A549 (cell line): ENCODE measurements around the gene PTGDS. TPM values are rescaled to one million over a fixed set of nuclear protein-coding genes. Genes with fewer than 3 reads are reported as not detected.

Experiments
- ATAC-seq, 2 experiments: fragments of 200-7000 bp in 1 of 2; fragments of >200 bp in 1 of 2; cut with Nextera tagmentation in 1 of 2; cut with Tn5 transposase in 1 of 2; 3 replicates each; pipeline versions ENCODE4 v1.8.0 to v1.9.1; 2018 to 2020; ENCODE audit warnings: mild to moderate bottlenecking in 1 of 2, moderate library complexity in 1 of 2
- CTCF ChIA-PET: fragments of 300-600 bp; sonication (Branson Sonifier 250); formaldehyde crosslinking; extraction: SDS; loops from one replicate; lab custom pipeline; 2021; ENCODE audit warnings: antibody characterized with exemption, inconsistent platforms; lab: Yijun Ruan, JAX
- POLR2A ChIA-PET: fragments of 350-600 bp; formaldehyde crosslinking; extraction: SDS; loops from one replicate; lab custom pipeline; 2021; ENCODE audit warnings: antibody characterized with exemption, inconsistent platforms; lab: Yijun Ruan, JAX
- DNase-seq, 2 experiments: peaks; one replicate each; pipeline versions ENCODE4 v3.0.0 to v3.0.0-alpha.2; 2011 to 2016; ENCODE audit warnings: low read depth in 1 of 2, low spot score in 1 of 2
- FAIRE-seq: peaks from 2 replicates; lab custom pipeline; 2011; peaks lifted over from hg19 to GRCh38; lab: Jason Lieb, UNC
- H3K27ac ChIP-seq, 2 experiments: fragments of >200 bp; sonication (Bioruptor Twin); formaldehyde crosslinking; 3 replicates each; pipeline ENCODE4 v1.5.1; 2016 to 2017
- H3K4me1 ChIP-seq: fragments of >200 bp; sonication (Bioruptor Twin); formaldehyde crosslinking; 3 replicates; pipeline ENCODE4 v1.6.1; 2016
- H3K4me2 ChIP-seq: fragments of >200 bp; sonication (Bioruptor Twin); formaldehyde crosslinking; 3 replicates; pipeline ENCODE4 v1.6.1; 2016
- H3K4me3 ChIP-seq: fragments of >200 bp; sonication (Bioruptor Twin); formaldehyde crosslinking; 3 replicates; pipeline ENCODE4 v1.5.1; 2016
- H3K9me3 ChIP-seq: fragments of >200 bp; sonication (Bioruptor Twin); formaldehyde crosslinking; 3 replicates; pipeline ENCODE4 v1.6.1; 2016
- CEBPB ChIP-seq, 2 experiments: fragments of >200 bp in 1 of 2; sonication (Bioruptor Twin) in 1 of 2; formaldehyde crosslinking in 1 of 2; IDR thresholded peaks; 2 replicates each; pipeline ENCODE4 v1.6.1; 2012 to 2016
- CHD2 ChIP-seq: fragments of 150-350 bp; IDR thresholded peaks from 2 replicates; pipeline ENCODE4 v1.6.1; 2014; ENCODE audit warnings: low read length; ENCODE audit not compliant: partially characterized antibody
- CHD4 ChIP-seq: fragments of 200-600 bp; sonication (generic); IDR thresholded peaks from 2 replicates; pipeline ENCODE4 v1.6.1; 2016; ENCODE audit warnings: antibody characterized with exemption, mild to moderate bottlenecking, borderline replicate concordance
- EHMT2 ChIP-seq: fragments of 200-600 bp; sonication (generic); IDR thresholded peaks from 2 replicates; pipeline ENCODE4 v1.6.1; 2016; ENCODE audit warnings: antibody characterized with exemption, low read depth, mild to moderate bottlenecking, moderate library complexity
- FOXS1 ChIP-seq: fragments of 250-450 bp; sonication (Bioruptor Pico); IDR thresholded peaks from 2 replicates; pipeline ENCODE4 v1.5.0; 2020; ENCODE audit warnings: mild to moderate bottlenecking, moderate library complexity
- HDAC2 ChIP-seq: fragments of 200-600 bp; sonication (generic); IDR thresholded peaks from 2 replicates; pipeline ENCODE4 v1.6.1; 2016
- HEYL ChIP-seq: fragments of 250-450 bp; sonication (Bioruptor Pico); IDR thresholded peaks from 2 replicates; pipeline ENCODE4 v1.8.0; 2021; ENCODE audit warnings: mild to moderate bottlenecking, moderate library complexity
- HOXA7 ChIP-seq: fragments of 250-450 bp; sonication (Bioruptor Pico); IDR thresholded peaks from 2 replicates; pipeline ENCODE4 v1.5.0; 2020; ENCODE audit warnings: mild to moderate bottlenecking, moderate library complexity
- HOXB13 ChIP-seq: fragments of 250-450 bp; sonication (Bioruptor Pico); IDR thresholded peaks from 2 replicates; pipeline ENCODE4 v1.5.0; 2020; ENCODE audit warnings: low read depth, mild to moderate bottlenecking, moderate library complexity
- JUN ChIP-seq, 2 experiments: fragments of >200 bp; sonication (Bioruptor Twin); formaldehyde crosslinking; IDR thresholded peaks; 2 replicates in 1 of 2; 3 replicates in 1 of 2; pipeline ENCODE4 v1.6.1; 2016 to 2017
- JUNB ChIP-seq: fragments of >200 bp; sonication (Bioruptor Twin); formaldehyde crosslinking; IDR thresholded peaks from 2 replicates; pipeline ENCODE4 v1.6.1; 2016
- MAFK ChIP-seq: fragments of 450-650 bp; IDR thresholded peaks from 2 replicates; pipeline ENCODE4 v1.6.1; 2014; ENCODE audit not compliant: partially characterized antibody
- MAZ ChIP-seq: fragments of 150-350 bp; IDR thresholded peaks from 2 replicates; pipeline ENCODE4 v1.6.1; 2014; ENCODE audit warnings: antibody characterized with exemption, low read depth, low read length, borderline replicate concordance
- NPAS2 ChIP-seq: fragments of 250-450 bp; sonication (Bioruptor Pico); IDR thresholded peaks from 2 replicates; pipeline ENCODE4 v1.8.0; 2022; ENCODE audit warnings: mild to moderate bottlenecking, moderate library complexity, borderline replicate concordance
- PHF8 ChIP-seq: fragments of 200-600 bp; sonication (generic); IDR thresholded peaks from 2 replicates; pipeline ENCODE4 v1.6.1; 2016; ENCODE audit warnings: low read depth, mild to moderate bottlenecking, antibody characterized with exemption, moderate library complexity, borderline replicate concordance
- POLR2A ChIP-seq: IDR thresholded peaks from 2 replicates; pipeline ENCODE4 v1.6.1; 2012; ENCODE audit warnings: mild to moderate bottlenecking, low read length
- RCOR1 ChIP-seq: fragments of 150-350 bp; IDR thresholded peaks from 2 replicates; pipeline ENCODE4 v1.6.1; 2014; ENCODE audit warnings: antibody characterized with exemption, low read length, low read depth
- RFX5 ChIP-seq: fragments of 450-650 bp; IDR thresholded peaks from 2 replicates; pipeline ENCODE4 v1.7.1; 2014; ENCODE audit warnings: antibody characterized with exemption, mild to moderate bottlenecking, moderate library complexity
- RNF2 ChIP-seq: fragments of 200-600 bp; sonication (generic); IDR thresholded peaks from 2 replicates; pipeline ENCODE4 v1.6.1; 2016; ENCODE audit warnings: low read depth, mild to moderate bottlenecking, antibody characterized with exemption, moderate library complexity, borderline replicate concordance
- TFCP2L1 ChIP-seq: fragments of 250-450 bp; sonication (Bioruptor Pico); IDR thresholded peaks from 2 replicates; pipeline ENCODE4 v1.5.0; 2021; ENCODE audit warnings: mild to moderate bottlenecking
- ZSCAN20 ChIP-seq: fragments of 250-450 bp; sonication (Bioruptor Pico); IDR thresholded peaks from 2 replicates; pipeline ENCODE4 v1.8.0; 2022; ENCODE audit warnings: mild to moderate bottlenecking, moderate library complexity
- WGBS: methylation state at CpG from one replicate; pipeline ENCODE4 v1.1.6; 2017; ENCODE audit errors: missing lambda C conversion rate; 5-methylcytosine and 5-hydroxymethylcytosine counted together
- polyA plus RNA-seq, 4 experiments: library from polyadenylated mRNA; depleted of rRNA in 3 of 4; stranded (reverse); fragments of >200 nt; fragmentation: RNase III in 1 of 4; extraction: RNeasy Plus Mini Kit Qiagen cat#74134 plus additional on column Dnase treatment in 1 of 4; gene quantifications; 2 replicates in 3 of 4; 3 replicates in 1 of 4; pipeline ENCODE4 v1.2.3, GENCODE V29; 2011 to 2017
- TF ChIP-seq, protein P1 (sequence below): fragments of 200-600 bp; sonication (generic); IDR thresholded peaks from 2 replicates; pipeline ENCODE4 v1.6.1; 2016; ENCODE audit warnings: antibody characterized with exemption, mild to moderate bottlenecking, moderate library complexity

The PTGDS gene
- polyA plus RNA-seq, 2 of the 4 experiments (the other 2 are of a cell fraction) = 0.26 to 0.31 TPM

DNA sequence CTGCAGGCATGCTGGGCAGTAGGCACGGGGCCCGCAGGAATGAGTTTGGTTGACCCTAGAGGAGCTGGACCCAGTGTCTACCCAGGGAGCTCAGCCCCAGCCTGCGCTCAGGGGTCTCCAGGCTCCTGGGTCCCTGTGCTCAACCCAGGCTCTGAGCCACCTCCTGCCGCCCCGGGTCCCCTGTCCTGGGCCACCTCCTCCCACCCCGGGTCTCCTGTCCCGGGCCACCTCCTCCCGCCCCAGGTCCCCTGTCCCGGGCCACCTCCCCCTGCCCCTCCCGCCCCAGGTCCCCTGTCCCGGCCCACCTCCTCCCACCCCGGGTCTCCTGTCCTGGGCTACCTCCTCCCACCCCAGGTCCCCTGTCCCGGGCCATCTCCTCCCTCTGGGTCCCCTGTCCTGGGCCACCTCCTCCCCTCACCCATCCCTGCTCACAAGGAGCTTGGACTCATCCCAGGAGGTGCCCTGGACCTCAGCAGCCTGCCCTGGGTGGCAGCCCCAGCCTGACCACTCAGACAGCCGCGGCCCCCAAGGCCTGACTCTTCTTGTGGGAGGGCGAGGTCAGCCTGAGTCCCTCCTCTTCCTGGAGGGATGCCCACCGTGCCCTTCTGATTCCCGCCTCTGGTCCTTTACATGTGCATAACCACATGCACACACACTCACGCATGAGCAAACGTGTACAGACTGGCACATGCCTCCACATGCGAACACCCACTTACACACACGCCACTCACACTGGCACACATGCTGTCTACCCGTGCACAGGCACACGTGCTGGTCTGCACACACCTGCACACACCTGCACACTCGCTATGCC, 22.8 kb upstream of the PTGDS start:
- no peaks in the 10 kb centered on the region for H3K9me3 ChIP-seq
- CTCF ChIA-PET = interaction anchor here (1.1 to 11.3 kb wide), 2 partner anchors 77 to 92 kb away, joined by 3 to 282 read pairs; partner anchors contain the start of genes ABCA2, FUT7 and NPDC1
- ATAC-seq = no peak
- no peak for FAIRE-seq
- H3K27ac ChIP-seq = no peak overlapping the region
- TF ChIP-seq JUN (IDR thresholded peaks at IDR 0.05) (no peak), HOXA7 (CRISPR knock-in tag) (no peak), HDAC2 (no peak), CHD4 (no peak), NPAS2 (no peak), MAZ (no peak), HEYL (no peak), CEBPB (IDR thresholded peaks at IDR 0.05) (no peak), FOXS1 (CRISPR knock-in tag) (no peak), POLR2A (no peak), EHMT2 (no peak), TFCP2L1 (CRISPR knock-in tag) (no peak), MAFK (no peak)
- POLR2A ChIA-PET = interaction anchor here (0.6 kb wide), 1 partner anchor 37 kb away, joined by 3 read pairs; no protein-coding TSS in a partner anchor
- H3K4me1 ChIP-seq = peaks cover 7% of the 10 kb centered on the region
- H3K4me2 ChIP-seq = no peak overlapping the region
- no peak for DNase-seq
- H3K4me3 ChIP-seq = no peak overlapping the region
- 85% methylated on average over 15 of the region's 25 CpGs for WGBS

DNA sequence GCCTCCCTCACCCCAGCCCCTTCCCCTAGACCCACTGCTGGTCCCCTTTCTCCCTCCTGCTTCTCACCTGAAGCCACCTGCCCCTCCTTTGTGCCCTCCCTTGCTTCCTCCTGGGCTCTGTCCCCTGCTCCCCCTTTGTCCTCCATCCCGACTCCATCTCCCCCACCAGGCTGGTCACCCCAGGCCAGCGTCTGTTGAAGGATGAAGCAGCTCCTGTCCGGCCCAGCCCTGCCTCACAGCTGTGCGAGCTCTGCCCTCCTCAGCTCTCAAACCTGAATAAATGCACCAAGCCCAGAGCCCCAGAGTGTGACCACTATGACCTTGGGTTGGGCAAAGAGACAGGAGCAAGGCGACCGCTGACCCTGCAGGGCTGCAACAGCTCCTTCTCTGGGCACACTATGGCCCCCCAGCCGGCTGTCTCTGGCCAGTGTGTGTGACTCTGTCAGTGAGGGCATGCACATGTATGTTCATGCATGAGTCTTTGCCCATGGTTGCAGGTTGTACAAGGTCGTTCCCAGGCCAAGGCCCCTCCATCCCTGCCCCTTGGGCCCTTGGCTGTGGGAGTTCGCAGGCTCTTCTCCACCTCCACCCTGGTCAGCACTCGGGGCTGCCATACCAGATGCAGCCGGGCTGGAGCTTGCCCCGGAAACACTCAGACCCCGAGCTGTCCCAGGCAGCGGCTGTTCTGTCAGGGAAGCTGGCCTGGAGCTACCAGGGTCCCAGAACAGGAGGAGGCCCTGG, 21.9 kb upstream of the PTGDS start:
- CTCF ChIA-PET = interaction anchor here (0.7 to 1.1 kb wide), 2 partner anchors 91 to 92 kb away, joined by 3 read pairs; partner anchors contain the start of gene NPDC1
- no peak for ATAC-seq
- no peak for DNase-seq

More for the DNA sequence above, 21.9 kb upstream of the PTGDS start:
- Histone ChIP-seq H3K4me2 (no peak overlapping the region), H3K4me1 (peaks cover 7% of the 10 kb centered on the region), H3K9me3 (no peaks in the 10 kb centered on the region), H3K4me3 (no peak overlapping the region), H3K27ac (no peak overlapping the region)
- WGBS = 75% methylated on average over 9 of the region's 14 CpGs
- no peak for TF ChIP-seq RFX5
- no peak for TF ChIP-seq FOXS1 (CRISPR knock-in tag)
- no peak for TF ChIP-seq HOXB13 (CRISPR knock-in tag)
- TF ChIP-seq JUNB = no peak
- no peak for TF ChIP-seq RNF2
- TF ChIP-seq EHMT2 = no peak
- TF ChIP-seq, protein P1, sequence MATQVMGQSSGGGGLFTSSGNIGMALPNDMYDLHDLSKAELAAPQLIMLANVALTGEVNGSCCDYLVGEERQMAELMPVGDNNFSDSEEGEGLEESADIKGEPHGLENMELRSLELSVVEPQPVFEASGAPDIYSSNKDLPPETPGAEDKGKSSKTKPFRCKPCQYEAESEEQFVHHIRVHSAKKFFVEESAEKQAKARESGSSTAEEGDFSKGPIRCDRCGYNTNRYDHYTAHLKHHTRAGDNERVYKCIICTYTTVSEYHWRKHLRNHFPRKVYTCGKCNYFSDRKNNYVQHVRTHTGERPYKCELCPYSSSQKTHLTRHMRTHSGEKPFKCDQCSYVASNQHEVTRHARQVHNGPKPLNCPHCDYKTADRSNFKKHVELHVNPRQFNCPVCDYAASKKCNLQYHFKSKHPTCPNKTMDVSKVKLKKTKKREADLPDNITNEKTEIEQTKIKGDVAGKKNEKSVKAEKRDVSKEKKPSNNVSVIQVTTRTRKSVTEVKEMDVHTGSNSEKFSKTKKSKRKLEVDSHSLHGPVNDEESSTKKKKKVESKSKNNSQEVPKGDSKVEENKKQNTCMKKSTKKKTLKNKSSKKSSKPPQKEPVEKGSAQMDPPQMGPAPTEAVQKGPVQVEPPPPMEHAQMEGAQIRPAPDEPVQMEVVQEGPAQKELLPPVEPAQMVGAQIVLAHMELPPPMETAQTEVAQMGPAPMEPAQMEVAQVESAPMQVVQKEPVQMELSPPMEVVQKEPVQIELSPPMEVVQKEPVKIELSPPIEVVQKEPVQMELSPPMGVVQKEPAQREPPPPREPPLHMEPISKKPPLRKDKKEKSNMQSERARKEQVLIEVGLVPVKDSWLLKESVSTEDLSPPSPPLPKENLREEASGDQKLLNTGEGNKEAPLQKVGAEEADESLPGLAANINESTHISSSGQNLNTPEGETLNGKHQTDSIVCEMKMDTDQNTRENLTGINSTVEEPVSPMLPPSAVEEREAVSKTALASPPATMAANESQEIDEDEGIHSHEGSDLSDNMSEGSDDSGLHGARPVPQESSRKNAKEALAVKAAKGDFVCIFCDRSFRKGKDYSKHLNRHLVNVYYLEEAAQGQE = no peak
- TF ChIP-seq CHD2 = no peak
- no peak for TF ChIP-seq PHF8
- no peak for TF ChIP-seq ZSCAN20
- TF ChIP-seq HDAC2 = no peak
- no peak for TF ChIP-seq RCOR1
- no peak for TF ChIP-seq HEYL
- POLR2A ChIA-PET = no interaction called here
- no peak for FAIRE-seq
